ENCODE data around the gene ZBTB7C. TPM values are rescaled to one million over a fixed set of nuclear protein-coding genes. Genes with fewer than 3 reads are reported as not detected.

Gene ZBTB7C
- total RNA-seq, 2 donors from 2014 or later, result 25.1 to 36.4 TPM

DNA sequence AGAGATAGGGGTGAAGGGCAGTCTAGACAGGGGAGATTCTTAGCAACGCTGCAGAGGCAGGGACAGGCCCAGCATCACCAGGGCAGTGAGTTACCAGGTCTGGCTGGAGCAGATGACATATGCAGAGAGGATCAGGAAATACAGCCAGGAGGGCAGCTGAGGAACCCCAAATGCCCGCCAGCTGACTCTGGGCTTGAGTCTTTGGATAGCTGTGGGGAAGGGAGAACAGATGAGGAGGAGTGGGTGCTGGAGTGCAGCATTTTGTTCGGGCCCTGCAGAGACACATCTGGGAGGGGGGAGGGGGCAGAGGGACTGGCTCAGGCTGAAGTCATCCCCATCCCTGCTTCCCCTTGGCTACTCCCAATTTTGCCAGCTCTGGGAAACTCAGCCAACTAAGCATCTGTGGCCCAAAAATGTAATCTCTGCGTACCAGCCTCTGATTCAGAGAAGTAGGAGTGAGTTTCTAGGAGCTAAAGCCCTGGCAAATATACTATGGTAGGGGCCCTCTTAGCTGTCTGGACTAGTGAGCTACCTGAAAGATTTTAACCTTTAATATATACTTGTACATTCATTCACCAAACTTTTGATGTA, 214.5 kb downstream of the ZBTB7C start:
- TF ChIP-seq, protein P1, sequence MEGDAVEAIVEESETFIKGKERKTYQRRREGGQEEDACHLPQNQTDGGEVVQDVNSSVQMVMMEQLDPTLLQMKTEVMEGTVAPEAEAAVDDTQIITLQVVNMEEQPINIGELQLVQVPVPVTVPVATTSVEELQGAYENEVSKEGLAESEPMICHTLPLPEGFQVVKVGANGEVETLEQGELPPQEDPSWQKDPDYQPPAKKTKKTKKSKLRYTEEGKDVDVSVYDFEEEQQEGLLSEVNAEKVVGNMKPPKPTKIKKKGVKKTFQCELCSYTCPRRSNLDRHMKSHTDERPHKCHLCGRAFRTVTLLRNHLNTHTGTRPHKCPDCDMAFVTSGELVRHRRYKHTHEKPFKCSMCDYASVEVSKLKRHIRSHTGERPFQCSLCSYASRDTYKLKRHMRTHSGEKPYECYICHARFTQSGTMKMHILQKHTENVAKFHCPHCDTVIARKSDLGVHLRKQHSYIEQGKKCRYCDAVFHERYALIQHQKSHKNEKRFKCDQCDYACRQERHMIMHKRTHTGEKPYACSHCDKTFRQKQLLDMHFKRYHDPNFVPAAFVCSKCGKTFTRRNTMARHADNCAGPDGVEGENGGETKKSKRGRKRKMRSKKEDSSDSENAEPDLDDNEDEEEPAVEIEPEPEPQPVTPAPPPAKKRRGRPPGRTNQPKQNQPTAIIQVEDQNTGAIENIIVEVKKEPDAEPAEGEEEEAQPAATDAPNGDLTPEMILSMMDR (IDR thresholded peaks at IDR 0.05), result no peak
- Histone ChIP-seq H3K27ac (no peak overlapping the region), H3K4me1 (no peaks in the 10 kb centered on the region), H3K27me3 (no peaks in the 10 kb centered on the region), H3K9ac (ENCODE audit: low read depth in 2 of 2, low read length in 2 of 2) (no peak overlapping the region), H3K4me3 (no peak overlapping the region), H3K36me3 (no peaks in the 10 kb centered on the region), H3K9me3 (no peaks in the 10 kb centered on the region)
- intact Hi-C loops (cut with DNase I), result no loop called here
- no peak for DNase-seq

GRCh38 chr18:48193521-48194492, 215.4 kb downstream of the ZBTB7C start:
- Histone ChIP-seq H3K4me3 (no peak overlapping the region), H3K27ac (no peak overlapping the region), H3K4me1 (no peaks in the 10 kb centered on the region), H3K36me3 (no peaks in the 10 kb centered on the region), H3K27me3 (no peaks in the 10 kb centered on the region), H3K9me3 (no peaks in the 10 kb centered on the region), H3K9ac (ENCODE audit: low read depth in 2 of 2, low read length in 2 of 2) (no peak overlapping the region)
- TF ChIP-seq, protein P1 (IDR thresholded peaks at IDR 0.05), result no peak
- DNase-seq, result no peak
- intact Hi-C loops (cut with DNase I), result no loop called here

DNA sequence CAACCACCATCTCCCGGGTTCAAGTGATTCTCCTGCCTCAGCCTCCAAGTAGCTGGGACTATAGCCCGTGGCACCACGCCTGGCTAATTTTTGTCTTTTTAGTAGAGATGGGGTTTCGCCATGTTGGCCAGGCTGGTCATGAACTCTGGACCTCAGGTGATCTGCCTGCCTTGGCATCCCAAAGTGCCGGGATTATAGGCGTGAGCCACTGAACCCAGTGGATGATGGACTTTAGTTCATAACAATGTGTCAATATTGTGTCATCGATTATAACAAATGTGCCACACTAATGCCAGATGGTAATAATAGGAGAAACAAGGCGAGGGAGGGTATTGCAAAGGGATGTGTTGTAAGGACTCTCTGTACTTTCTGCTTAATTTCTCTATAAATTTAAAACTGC, 216.6 kb downstream of the ZBTB7C start:
- no peak for DNase-seq
- H3K9ac ChIP-seq (ENCODE audit: low read depth in 2 of 2, low read length in 2 of 2), result no peak overlapping the region
- H3K27ac ChIP-seq, result no peak overlapping the region
- no peaks in the 10 kb centered on the region for H3K9me3 ChIP-seq
- H3K27me3 ChIP-seq, result no peaks in the 10 kb centered on the region
- H3K4me3 ChIP-seq, result no peak overlapping the region
- H3K4me1 ChIP-seq, result no peaks in the 10 kb centered on the region
- H3K36me3 ChIP-seq, result no peaks in the 10 kb centered on the region
- TF ChIP-seq, protein P1 (IDR thresholded peaks at IDR 0.05), result no peak
- intact Hi-C loops (cut with DNase I), result no loop called here

DNA sequence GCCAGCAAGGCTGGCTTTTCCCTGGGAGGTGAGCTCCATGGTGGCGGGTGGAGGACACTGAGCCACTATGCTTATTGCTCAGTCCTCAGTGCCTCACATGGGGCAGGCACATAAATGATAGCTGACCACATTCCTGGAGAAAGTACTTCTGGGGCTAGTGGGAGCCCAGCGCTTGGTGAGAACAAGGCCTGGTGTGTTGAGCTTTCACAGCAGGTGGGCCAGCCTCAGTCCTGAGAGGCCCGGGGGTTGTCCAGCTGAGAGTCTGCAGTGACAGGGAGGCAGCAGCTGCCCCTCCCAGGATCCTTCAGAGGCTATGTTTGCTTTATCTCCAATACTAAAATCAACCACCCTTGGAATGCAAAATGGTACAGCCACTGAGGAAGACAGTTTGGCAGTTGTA, 217.7 kb downstream of the ZBTB7C start:
- Histone ChIP-seq H3K27ac (no peak overlapping the region), H3K4me1 (no peaks in the 10 kb centered on the region), H3K9me3 (no peaks in the 10 kb centered on the region), H3K4me3 (no peak overlapping the region), H3K9ac (ENCODE audit: low read depth in 2 of 2, low read length in 2 of 2) (no peak overlapping the region), H3K27me3 (no peaks in the 10 kb centered on the region), H3K36me3 (no peaks in the 10 kb centered on the region)
- TF ChIP-seq, protein P1 (IDR thresholded peaks at IDR 0.05), result no peak
- no peak for DNase-seq
- intact Hi-C loops (cut with DNase I), result no loop called here

- intact Hi-C loops (cut with DNase I), result no loop called here
- no peak for DNase-seq
- Histone ChIP-seq H3K27me3 (no peaks in the 10 kb centered on the region), H3K9me3 (no peaks in the 10 kb centered on the region), H3K9ac (ENCODE audit: low read depth in 2 of 2, low read length in 2 of 2) (no peak overlapping the region), H3K36me3 (no peaks in the 10 kb centered on the region), H3K27ac (no peak overlapping the region), H3K4me3 (no peak overlapping the region), H3K4me1 (no peaks in the 10 kb centered on the region)
- TF ChIP-seq, protein P1 (IDR thresholded peaks at IDR 0.05), result no peak
Observed at GRCh38 chr18:48190994-48191393, 218.2 kb downstream of the ZBTB7C start.

Data from colonic mucosa (tissue), 4 donors.